ENCODE data around the gene GLT1D1.

The GLT1D1 gene

GRCh38 chr12:128916425-128916824 lies 63.1 kb downstream of the GLT1D1 start:
- Histone ChIP-seq H3K27me3 (ENCODE audit: low read length) (no peaks in the 10 kb centered on the region), H3K27ac (ENCODE audit: low read depth, low read length) (no peak overlapping the region), H3K4me3 (ENCODE audit: insufficient read depth, low read length, poor library complexity, severe bottlenecking) (no peak overlapping the region), H3F3A (ENCODE audit: insufficient read depth) (no peaks in the 10 kb centered on the region), H2AFZ (ENCODE audit: low read depth, low read length, severe bottlenecking) (no peak overlapping the region), H3K79me2 (ENCODE audit: insufficient read depth, low read length) (no peaks in the 10 kb centered on the region), H3K9ac (ENCODE audit: low read length) (no peak overlapping the region), H3K9me3 (ENCODE audit: insufficient read depth, low read length) (no peaks in the 10 kb centered on the region), H3K4me2 (ENCODE audit: low read depth, low read length, poor library complexity, severe bottlenecking) (no peak overlapping the region), H3K36me3 (ENCODE audit: low read length) (no peaks in the 10 kb centered on the region), H4K20me1 (ENCODE audit: low read depth, low read length) (no peaks in the 10 kb centered on the region), H3K9me2 (replicated peaks; ENCODE audit: insufficient read depth, low read length) (no peaks in the 10 kb centered on the region)
- TF ChIP-seq CTCF (IDR thresholded peaks at IDR 0.05; ENCODE audit: insufficient read depth, low read length, poor library complexity, severe bottlenecking) = no peak
- TF ChIP-seq EZH2phosphoT487 (conservative IDR thresholded peaks at IDR 0.05; ENCODE audit: low read length) = no peak

GRCh38 chr12:128918481-128919260 lies 65.4 kb downstream of the GLT1D1 start:
- TF ChIP-seq CTCF (IDR thresholded peaks at IDR 0.05; ENCODE audit: insufficient read depth, low read length, poor library complexity, severe bottlenecking) (no peak), EZH2phosphoT487 (conservative IDR thresholded peaks at IDR 0.05; ENCODE audit: low read length) (no peak)
- Histone ChIP-seq H3K27me3 (ENCODE audit: low read length) (no peaks in the 10 kb centered on the region), H3K36me3 (ENCODE audit: low read length) (no peaks in the 10 kb centered on the region), H3F3A (ENCODE audit: insufficient read depth) (no peaks in the 10 kb centered on the region), H3K9me2 (replicated peaks; ENCODE audit: insufficient read depth, low read length) (no peaks in the 10 kb centered on the region), H3K27ac (ENCODE audit: low read depth, low read length) (no peak overlapping the region), H3K9me3 (ENCODE audit: insufficient read depth, low read length) (no peaks in the 10 kb centered on the region), H3K4me3 (ENCODE audit: insufficient read depth, low read length, poor library complexity, severe bottlenecking) (no peak overlapping the region), H3K9ac (ENCODE audit: low read length) (no peak overlapping the region), H3K4me2 (ENCODE audit: low read depth, low read length, poor library complexity, severe bottlenecking) (no peak overlapping the region), H2AFZ (ENCODE audit: low read depth, low read length, severe bottlenecking) (no peak overlapping the region), H3K79me2 (ENCODE audit: insufficient read depth, low read length) (no peaks in the 10 kb centered on the region), H4K20me1 (ENCODE audit: low read depth, low read length) (no peaks in the 10 kb centered on the region)

GRCh38 chr12:128920468-128920867 lies 67.2 kb downstream of the GLT1D1 start:
- H3K9me3 ChIP-seq (ENCODE audit: insufficient read depth, low read length) = no peaks in the 10 kb centered on the region
- H4K20me1 ChIP-seq (ENCODE audit: low read depth, low read length) = no peaks in the 10 kb centered on the region
- H3F3A ChIP-seq (ENCODE audit: insufficient read depth) = no peaks in the 10 kb centered on the region
- no peaks in the 10 kb centered on the region for H3K36me3 ChIP-seq (ENCODE audit: low read length)
- TF ChIP-seq EZH2phosphoT487 (conservative IDR thresholded peaks at IDR 0.05; ENCODE audit: low read length) (no peak), CTCF (IDR thresholded peaks at IDR 0.05; ENCODE audit: insufficient read depth, low read length, poor library complexity, severe bottlenecking) (no peak)
- H3K27ac ChIP-seq (ENCODE audit: low read depth, low read length) = no peak overlapping the region
- no peak overlapping the region for H2AFZ ChIP-seq (ENCODE audit: low read depth, low read length, severe bottlenecking)
- H3K27me3 ChIP-seq (ENCODE audit: low read length) = no peaks in the 10 kb centered on the region
- H3K9ac ChIP-seq (ENCODE audit: low read length) = no peak overlapping the region
- no peaks in the 10 kb centered on the region for H3K9me2 ChIP-seq (replicated peaks; ENCODE audit: insufficient read depth, low read length)
- H3K4me3 ChIP-seq (ENCODE audit: insufficient read depth, low read length, poor library complexity, severe bottlenecking) = no peak overlapping the region
- no peak overlapping the region for H3K4me2 ChIP-seq (ENCODE audit: low read depth, low read length, poor library complexity, severe bottlenecking)
- no peaks in the 10 kb centered on the region for H3K79me2 ChIP-seq (ENCODE audit: insufficient read depth, low read length)
